Skeletal muscle satellite cell (primary cell): ENCODE measurements around the gene CUL7.
"Not testable (repeated sequence)": the region's sequence is repeated elsewhere in the genome, so short reads cannot be mapped to it uniquely, and the experiment has no call there.

Experiments used
- H3K27me3 ChIP-seq: 2 replicates; pipeline ENCODE4 v1.7.0; 2013; ENCODE audit warnings: low read length; ENCODE audit not compliant: control insufficient read depth, insufficient read depth
- H3K36me3 ChIP-seq: 2 replicates; pipeline ENCODE4 v1.7.0; 2013; ENCODE audit warnings: mild to moderate bottlenecking, control low read depth, low read length; ENCODE audit not compliant: insufficient read depth
- H3K4me1 ChIP-seq: 2 replicates; pipeline ENCODE4 v1.7.0; 2013; ENCODE audit warnings: low read length; ENCODE audit not compliant: control insufficient read depth, insufficient read depth
- H3K4me2 ChIP-seq: 2 replicates; pipeline ENCODE4 v1.7.0; 2013; ENCODE audit warnings: mild to moderate bottlenecking, low read length
- H3K4me3 ChIP-seq: 2 replicates; pipeline ENCODE4 v1.7.0; 2013; ENCODE audit warnings: low read length
- H3K9ac ChIP-seq: 2 replicates; pipeline ENCODE4 v1.7.0; 2013; ENCODE audit warnings: mild to moderate bottlenecking, low read depth, low read length, moderate library complexity
- H3K9me3 ChIP-seq: replicated peaks from 2 replicates; pipeline ENCODE4 v1.7.0; 2013; ENCODE audit warnings: mild to moderate bottlenecking, control low read depth, low read length

CUL7 gene

GRCh38 chr6:43058531-43058930, 4.9 kb upstream of the CUL7 start:
- H3K9ac ChIP-seq, result peak overlapping the region; percentile 91
- peak overlapping the region; percentile 87 for H3K4me3 ChIP-seq
- no peaks in the 10 kb centered on the region for H3K27me3 ChIP-seq
- H3K4me1 ChIP-seq, result peaks cover 22% of the 10 kb centered on the region
- H3K4me2 ChIP-seq, result peak overlapping the region; percentile 81
- peaks cover 16% of the 10 kb centered on the region for H3K36me3 ChIP-seq
- no peaks in the 10 kb centered on the region for H3K9me3 ChIP-seq

DNA sequence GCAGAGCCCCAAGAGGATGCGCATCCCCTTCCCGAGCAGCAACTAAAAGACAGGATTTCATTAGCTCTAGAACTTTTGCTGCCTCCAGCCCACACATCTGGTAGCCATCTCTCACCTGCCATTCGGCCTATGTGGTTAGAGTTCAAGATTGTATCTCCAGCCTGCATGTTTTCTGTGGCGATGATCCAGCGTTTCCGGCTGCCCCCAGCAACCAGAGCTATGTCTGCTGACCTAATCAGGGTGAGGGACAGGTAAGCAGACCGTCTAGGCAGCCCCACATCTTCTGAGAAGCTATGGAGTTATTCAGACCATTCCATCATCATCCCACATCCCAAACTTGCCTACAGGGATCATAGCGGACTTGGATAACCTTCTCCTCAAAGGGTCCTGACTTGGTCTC, 2.3 kb upstream of the CUL7 start:
- H3K9ac ChIP-seq, result no peak overlapping the region
- H3K4me1 ChIP-seq, result peaks cover 43% of the 10 kb centered on the region
- H3K4me2 ChIP-seq, result no peak overlapping the region
- H3K4me3 ChIP-seq, result no peak overlapping the region
- peaks cover 22% of the 10 kb centered on the region for H3K36me3 ChIP-seq
- no peaks in the 10 kb centered on the region for H3K9me3 ChIP-seq
- H3K27me3 ChIP-seq, result no peaks in the 10 kb centered on the region

GRCh38 chr6:43054206-43054943, 724 bp upstream of the CUL7 start:
- Histone ChIP-seq H3K27me3 (no peaks in the 10 kb centered on the region), H3K36me3 (peaks cover 35% of the 10 kb centered on the region), H3K9ac (peak overlapping the region; percentile 97), H3K4me1 (peaks cover 41% of the 10 kb centered on the region), H3K9me3 (no peaks in the 10 kb centered on the region), H3K4me2 (peak overlapping the region; percentile 96), H3K4me3 (peak overlapping the region; percentile 80)

- peak overlapping the region; percentile 96 for H3K4me2 ChIP-seq
- peak overlapping the region; percentile 97 for H3K9ac ChIP-seq
- peaks cover 42% of the 10 kb centered on the region for H3K36me3 ChIP-seq
- no peaks in the 10 kb centered on the region for H3K9me3 ChIP-seq
- H3K4me1 ChIP-seq, result peaks cover 34% of the 10 kb centered on the region
- H3K27me3 ChIP-seq, result no peaks in the 10 kb centered on the region
- peak overlapping the region; percentile 80 for H3K4me3 ChIP-seq
These were observed 658 bp downstream of the CUL7 start for GRCh38 chr6:43052842-43053544.

DNA sequence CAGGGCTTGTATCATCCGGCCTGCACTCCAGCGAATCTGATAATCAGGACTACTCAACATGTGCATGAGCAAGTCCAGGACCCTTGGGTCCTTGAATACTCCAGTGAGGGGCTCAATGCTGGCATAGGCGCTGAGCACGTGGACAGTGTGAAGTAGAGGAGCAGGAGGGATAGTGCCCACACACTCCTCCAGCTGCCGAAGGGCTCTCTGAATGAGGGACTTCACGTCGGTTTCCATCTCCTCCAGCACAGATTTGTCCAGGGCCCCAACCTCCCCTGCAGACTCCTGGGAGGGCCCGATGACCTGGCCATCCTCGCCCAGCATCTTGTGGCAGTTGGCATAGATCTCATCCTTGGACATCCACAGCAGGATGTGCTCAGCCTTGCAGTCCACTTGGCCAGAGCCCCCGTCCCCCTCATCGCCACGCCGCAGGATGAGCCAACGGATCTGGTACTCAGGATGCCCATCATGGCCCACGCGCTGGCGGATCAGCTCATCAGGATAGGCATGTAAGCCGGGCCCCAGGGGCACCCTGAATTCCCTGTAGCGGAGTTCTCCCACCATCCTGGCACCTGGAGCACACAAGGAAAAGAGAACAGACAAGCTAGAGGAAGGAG, 1.3 kb downstream of the CUL7 start:
- H3K9me3 ChIP-seq, result no peaks in the 10 kb centered on the region
- peaks cover 33% of the 10 kb centered on the region for H3K4me1 ChIP-seq
- no peaks in the 10 kb centered on the region for H3K27me3 ChIP-seq
- H3K4me2 ChIP-seq, result peak overlapping the region; percentile 96
- H3K4me3 ChIP-seq, result peak overlapping the region; percentile 80
- H3K36me3 ChIP-seq, result peaks cover 44% of the 10 kb centered on the region
- H3K9ac ChIP-seq, result peak overlapping the region; percentile 97

GRCh38 chr6:43050981-43051380, 2.7 kb downstream of the CUL7 start:
- no peaks in the 10 kb centered on the region for H3K27me3 ChIP-seq
- peak overlapping the region; percentile 96 for H3K4me2 ChIP-seq
- H3K36me3 ChIP-seq, result peaks cover 54% of the 10 kb centered on the region
- peak overlapping the region; percentile 25 for H3K4me3 ChIP-seq
- peaks cover 33% of the 10 kb centered on the region for H3K4me1 ChIP-seq
- H3K9ac ChIP-seq, result no peak overlapping the region
- H3K9me3 ChIP-seq, result no peaks in the 10 kb centered on the region

- no peaks in the 10 kb centered on the region for H3K27me3 ChIP-seq
- no peak overlapping the region for H3K4me3 ChIP-seq
- H3K4me2 ChIP-seq, result no peak overlapping the region
- no peaks in the 10 kb centered on the region for H3K9me3 ChIP-seq
- H3K4me1 ChIP-seq, result peaks cover 26% of the 10 kb centered on the region
- no peak overlapping the region for H3K9ac ChIP-seq
- peaks cover 70% of the 10 kb centered on the region for H3K36me3 ChIP-seq
These were observed 5.7 kb downstream of the CUL7 start for GRCh38 chr6:43047998-43048397.

DNA sequence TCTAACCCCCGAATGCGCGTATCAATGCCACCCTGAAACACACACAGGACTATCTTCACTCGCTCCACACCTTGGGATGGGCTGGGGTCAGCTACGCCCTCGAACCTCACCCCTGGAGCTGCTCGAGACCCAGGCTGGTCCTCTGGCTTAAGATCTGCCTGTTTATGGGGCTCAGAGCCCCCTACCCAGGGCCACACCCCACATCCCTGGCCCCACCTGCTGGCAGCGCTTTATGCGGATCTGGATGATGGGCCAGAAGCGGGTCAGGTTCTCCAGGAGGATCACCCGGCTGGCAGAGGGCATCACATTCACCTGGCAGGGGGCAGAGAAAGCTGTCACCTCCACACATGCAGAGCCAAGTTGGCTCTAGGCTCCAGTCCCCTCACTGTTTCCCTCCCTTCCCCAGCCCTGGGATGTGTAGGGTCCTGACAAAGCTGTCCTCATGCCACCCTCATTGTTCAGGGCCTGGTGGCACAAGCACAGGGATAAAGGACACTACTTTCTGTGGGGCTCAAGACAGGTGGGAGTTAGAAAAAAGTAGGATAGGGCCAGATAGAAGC, 8.2 kb downstream of the CUL7 start:
- Histone ChIP-seq H3K27me3 (no peaks in the 10 kb centered on the region), H3K4me2 (no peak overlapping the region), H3K36me3 (peaks cover 78% of the 10 kb centered on the region), H3K9ac (no peak overlapping the region), H3K4me1 (peaks cover under 1% of the 10 kb centered on the region), H3K4me3 (no peak overlapping the region), H3K9me3 (no peaks in the 10 kb centered on the region)

DNA sequence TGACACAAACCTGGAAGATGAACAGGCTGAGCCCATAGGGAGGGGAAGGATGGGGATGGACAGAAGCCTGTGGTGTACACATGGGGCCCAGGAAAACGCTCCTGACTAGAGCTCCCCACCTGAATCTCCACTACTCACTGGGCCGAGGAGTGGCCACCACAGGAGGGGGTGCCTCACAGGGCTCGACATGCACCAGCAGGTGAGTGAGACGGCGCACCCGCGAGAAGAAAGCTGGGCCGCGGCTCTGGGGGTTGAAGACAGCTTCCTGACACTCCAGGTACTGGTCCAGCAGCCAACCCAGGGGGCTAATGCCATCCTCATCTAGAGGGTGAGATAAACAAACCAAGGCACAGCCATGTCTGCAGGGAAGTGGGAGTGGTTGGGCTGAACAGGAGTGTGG, 10.3 kb downstream of the CUL7 start:
- H3K36me3 ChIP-seq, result peaks cover 77% of the 10 kb centered on the region

GRCh38 chr6:43041475-43041874, 12.2 kb downstream of the CUL7 start:
- not testable (repeated sequence) for H3K9ac ChIP-seq, H3K27me3 ChIP-seq, H3K9me3 ChIP-seq, H3K4me3 ChIP-seq, H3K4me2 ChIP-seq, H3K4me1 ChIP-seq
- H3K36me3 ChIP-seq, result peaks cover 76% of the 10 kb centered on the region

More for the DNA sequence above, 10.3 kb downstream of the CUL7 start:
- H3K4me3 ChIP-seq, result no peak overlapping the region
- no peaks in the 10 kb centered on the region for H3K27me3 ChIP-seq
- H3K9me3 ChIP-seq, result no peaks in the 10 kb centered on the region
- H3K4me1 ChIP-seq, result no peaks in the 10 kb centered on the region
- H3K4me2 ChIP-seq, result no peak overlapping the region
- no peak overlapping the region for H3K9ac ChIP-seq

GRCh38 chr6:43040542-43041257, 13.0 kb downstream of the CUL7 start:
- H3K27me3 ChIP-seq, result no peaks in the 10 kb centered on the region
- no peaks in the 10 kb centered on the region for H3K4me1 ChIP-seq
- H3K36me3 ChIP-seq, result peaks cover 73% of the 10 kb centered on the region
- H3K9me3 ChIP-seq, result no peaks in the 10 kb centered on the region
- H3K4me3 ChIP-seq, result no peak overlapping the region
- H3K4me2 ChIP-seq, result no peak overlapping the region
- no peak overlapping the region for H3K9ac ChIP-seq
